SK-N-SH treated with all-trans-retinoic acid at 6 μM for 48 hours (cell line): ENCODE measurements around the gene KCTD10.

ENCODE experiments used
- ARNTL ChIP-seq: fragments of 450-650 bp; formaldehyde crosslinking; IDR thresholded peaks from 2 replicates; pipeline ENCODE4 v1.5.0; 2020; ENCODE audit warnings: low read depth, mild to moderate bottlenecking, moderate library complexity, borderline replicate concordance
- CREB5 ChIP-seq: fragments of 250-450 bp; sonication (Bioruptor Pico); IDR thresholded peaks from 2 replicates; pipeline ENCODE4 v1.5.1; 2020; ENCODE audit warnings: low read depth, mild to moderate bottlenecking, moderate library complexity
- CSDC2 ChIP-seq: fragments of 250-450 bp; sonication (Bioruptor Pico); IDR thresholded peaks from 2 replicates; pipeline ENCODE4 v1.5.0; 2020; ENCODE audit warnings: mild to moderate bottlenecking, moderate library complexity
- ESRRG ChIP-seq: fragments of 250-450 bp; sonication (Bioruptor Pico); IDR thresholded peaks from 2 replicates; pipeline ENCODE4 v1.6.1; 2021; ENCODE audit warnings: mild to moderate bottlenecking
- RARB ChIP-seq: fragments of 250-450 bp; sonication (Bioruptor Pico); IDR thresholded peaks from 2 replicates; pipeline ENCODE4 v1.8.0; 2021; ENCODE audit warnings: mild to moderate bottlenecking, moderate library complexity
- SNAI2 ChIP-seq: fragments of 250-450 bp; sonication (Bioruptor Pico); IDR thresholded peaks from 2 replicates; pipeline ENCODE4 v1.5.0; 2020; ENCODE audit warnings: mild to moderate bottlenecking, moderate library complexity
- TCF4 ChIP-seq: fragments of 250-450 bp; sonication (Bioruptor Pico); IDR thresholded peaks from 2 replicates; pipeline ENCODE4 v1.8.0; 2021; ENCODE audit warnings: mild to moderate bottlenecking, moderate library complexity, borderline replicate concordance
- TSHZ2 ChIP-seq: fragments of 250-450 bp; sonication (Bioruptor Pico); IDR thresholded peaks from 2 replicates; pipeline ENCODE4 v1.5.0; 2020; ENCODE audit warnings: mild to moderate bottlenecking, moderate library complexity
- ZFP3 ChIP-seq: fragments of 250-450 bp; sonication (Bioruptor Pico); IDR thresholded peaks from 2 replicates; pipeline ENCODE4 v1.5.0; 2020; ENCODE audit warnings: mild to moderate bottlenecking, moderate library complexity
- ZNF565 ChIP-seq: fragments of 450-650 bp; formaldehyde crosslinking; conservative IDR thresholded peaks from 2 replicates; pipeline ENCODE4 v1.5.0; 2020; ENCODE audit warnings: low read depth, mild to moderate bottlenecking, moderate library complexity
- ZNF8 ChIP-seq: fragments of 450-650 bp; formaldehyde crosslinking; IDR thresholded peaks from 2 replicates; pipeline ENCODE4 v1.5.0; 2020; ENCODE audit warnings: mild to moderate bottlenecking, moderate library complexity

- TF ChIP-seq ZNF8 (no peak), ZNF565 (CRISPR knock-in tag) (no peak), RARB (no peak), ZFP3 (CRISPR knock-in tag) (no peak), ARNTL (CRISPR knock-in tag) (no peak), TCF4 (CRISPR knock-in tag) (no peak), SNAI2 (CRISPR knock-in tag) (no peak), TSHZ2 (CRISPR knock-in tag) (peak; percentile 69; the same call in 1 of the 2 replicates), CSDC2 (CRISPR knock-in tag) (no peak), ESRRG (no peak), CREB5 (no peak)
These were observed 46.0 kb upstream of the KCTD10 start for GRCh38 chr12:109523071-109523470.
